DMS53 treated with DMSO at 0.1 percent for 48 hours (cell line): ENCODE measurements around the gene ATP5F1D.

Experiments
- DNase-seq: peaks from one replicate; lab custom pipeline; 2025; ENCODE audit not compliant: unreplicated experiment; lab: John Stamatoyannopoulos, UW

ATP5F1D gene

DNA sequence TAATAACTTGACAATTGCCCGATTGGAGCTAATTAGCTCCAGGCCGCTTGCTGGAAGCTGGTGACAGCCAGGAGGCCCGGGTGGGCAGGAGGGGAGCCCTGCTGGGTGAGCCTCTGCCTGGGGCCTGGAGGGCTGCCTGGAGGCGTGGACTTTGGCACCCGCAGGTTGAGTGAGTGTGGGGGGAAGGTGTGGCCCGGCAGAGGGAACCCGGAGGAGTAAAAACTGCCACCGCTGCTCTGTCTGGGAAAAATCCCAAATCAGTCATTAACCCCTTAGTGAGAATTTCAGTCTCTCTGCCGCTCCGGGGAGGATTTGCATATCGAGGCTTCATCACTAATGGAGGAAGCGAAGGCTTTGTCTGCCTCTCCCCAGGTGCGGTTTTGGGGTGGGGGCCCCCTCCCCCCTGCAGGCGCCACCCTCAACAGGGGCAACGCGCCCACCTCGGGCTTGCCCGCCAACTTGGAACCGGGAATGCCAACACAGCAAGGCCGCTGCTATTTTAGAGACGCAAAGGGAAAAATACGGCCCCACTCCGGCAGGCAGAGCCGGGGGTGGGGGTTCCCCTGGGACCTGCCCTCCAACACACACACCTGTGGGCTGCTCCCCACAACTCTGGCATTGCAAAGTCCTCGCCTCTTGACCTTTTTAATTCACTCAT, 50.3 kb downstream of the ATP5F1D start:
- no peak for DNase-seq

DNA sequence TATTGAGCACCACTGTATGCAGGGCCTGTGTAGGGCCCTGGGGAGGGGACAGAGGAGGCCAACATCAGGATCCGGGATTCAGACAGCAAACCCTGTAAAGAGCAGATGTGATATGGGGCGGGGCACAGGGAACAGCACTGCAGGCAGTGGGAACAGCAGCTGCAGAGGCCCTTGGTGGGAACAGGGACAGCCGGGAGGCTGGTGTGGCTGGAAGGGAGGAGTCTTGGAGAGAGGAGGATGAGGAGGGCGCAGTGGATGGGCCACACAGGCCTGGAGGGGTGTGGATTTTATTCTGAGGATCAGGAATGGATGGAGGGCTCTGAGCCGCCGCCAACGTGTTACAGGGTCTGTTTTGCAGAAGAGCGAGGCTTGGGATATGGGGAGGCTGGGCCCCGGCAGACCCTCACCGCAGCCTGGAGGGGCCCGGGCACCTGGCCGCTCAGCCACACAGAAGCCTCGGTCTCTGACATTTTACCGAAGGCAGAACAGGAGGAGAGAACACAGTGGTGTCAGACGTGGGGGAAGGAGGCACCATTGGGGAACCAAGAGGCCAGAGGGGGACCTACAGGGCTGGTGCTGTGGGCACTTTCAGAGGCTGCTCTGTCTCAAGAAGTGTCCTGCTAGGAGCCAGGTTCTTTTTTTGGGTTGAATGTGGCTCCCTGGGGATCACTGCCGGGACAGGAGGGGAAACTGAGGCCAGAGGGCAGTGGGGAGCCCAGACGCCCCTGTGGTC, 51.0 kb downstream of the ATP5F1D start:
- no peak for DNase-seq

DNA sequence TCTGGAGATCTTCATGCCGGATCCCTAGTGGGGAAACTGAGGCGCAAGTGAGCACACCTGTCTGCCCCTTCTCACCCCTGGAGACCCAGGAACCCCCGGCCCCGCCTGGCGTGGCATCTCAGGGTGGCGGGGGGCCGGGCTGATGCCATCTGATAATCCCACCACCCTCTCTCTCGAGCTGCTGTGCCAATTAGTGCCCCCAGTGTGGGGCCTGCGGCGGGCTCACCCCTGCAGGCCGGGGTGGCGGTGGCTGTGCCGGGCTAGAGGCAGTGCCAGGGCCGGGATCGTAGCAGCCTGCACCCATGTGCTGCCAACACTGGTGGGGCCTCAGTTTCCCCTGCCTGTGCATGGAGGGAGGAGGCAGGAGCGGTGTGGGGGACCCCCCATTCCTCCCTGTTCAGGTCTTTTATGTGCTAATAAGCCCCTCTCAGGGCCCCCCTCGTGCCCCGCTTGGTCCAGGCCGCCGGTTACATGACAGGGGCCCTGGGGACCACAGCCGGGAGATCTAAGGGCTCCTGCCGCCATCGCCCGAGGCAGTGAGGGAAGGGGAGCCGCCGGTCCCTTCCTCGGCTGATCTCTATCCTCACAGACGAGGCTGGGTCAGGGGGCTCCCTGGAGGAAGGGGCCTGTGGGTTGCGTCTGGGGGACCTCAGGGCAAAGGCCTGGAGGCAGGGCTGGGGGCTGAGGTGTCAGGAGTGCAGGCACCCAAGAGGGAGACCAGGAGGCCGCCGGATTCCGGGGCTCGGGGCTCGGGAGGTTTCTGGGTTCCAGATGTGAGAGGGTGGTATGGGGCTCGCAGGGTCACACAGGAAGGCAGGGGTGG, 52.4 kb downstream of the ATP5F1D start:
- DNase-seq: no peak
